WTC11 (cell line): ENCODE results near the gene WDR87. TPM values are rescaled to one million over a fixed set of nuclear protein-coding genes. Genes with fewer than 3 reads are reported as not detected.

Experiments
- ATF1 ChIP-seq: sonication (generic); formaldehyde crosslinking; IDR thresholded peaks from 2 replicates; pipeline ENCODE4 v1.8.1; 2023; ENCODE audit warnings: mild to moderate bottlenecking, moderate library complexity, missing genetic modification reagents
- ATF6 ChIP-seq: sonication (generic); formaldehyde crosslinking; IDR thresholded peaks from 2 replicates; pipeline ENCODE4 v1.8.1; 2023; ENCODE audit warnings: mild to moderate bottlenecking, missing genetic modification reagents
- CDX4 ChIP-seq: fragments of 250-450 bp; sonication (Bioruptor Pico); IDR thresholded peaks from 2 replicates; pipeline ENCODE4 v1.9.0; 2021; ENCODE audit warnings: moderate library complexity, mild to moderate bottlenecking, inconsistent platforms, borderline replicate concordance
- ETV6 ChIP-seq: sonication (generic); formaldehyde crosslinking; IDR thresholded peaks from 2 replicates; pipeline ENCODE4 v1.8.1; 2022; ENCODE audit warnings: mild to moderate bottlenecking, missing genetic modification reagents
- FOXK1 ChIP-seq: sonication (generic); formaldehyde crosslinking; IDR thresholded peaks from 2 replicates; pipeline ENCODE4 v1.8.0; 2022; ENCODE audit warnings: mild to moderate bottlenecking, moderate library complexity, missing genetic modification reagents
- FOXP4 ChIP-seq: sonication (generic); formaldehyde crosslinking; IDR thresholded peaks from 2 replicates; pipeline ENCODE4 v1.8.0; 2022; ENCODE audit warnings: mild to moderate bottlenecking, missing genetic modification reagents
- GABPB1 ChIP-seq: sonication (generic); formaldehyde crosslinking; IDR thresholded peaks from 2 replicates; pipeline ENCODE4 v1.8.1; 2023; ENCODE audit warnings: mild to moderate bottlenecking, missing genetic modification reagents
- IRF2 ChIP-seq: sonication (generic); formaldehyde crosslinking; IDR thresholded peaks from 2 replicates; pipeline ENCODE4 v1.8.0; 2022; ENCODE audit warnings: low read depth, missing genetic modification reagents, borderline replicate concordance
- JAZF1 ChIP-seq: fragments of 250-450 bp; sonication (Bioruptor Pico); IDR thresholded peaks from 2 replicates; pipeline ENCODE4 v1.9.0; 2021; ENCODE audit warnings: moderate library complexity, mild to moderate bottlenecking, inconsistent platforms
- JUN ChIP-seq: sonication (generic); formaldehyde crosslinking; IDR thresholded peaks from 2 replicates; pipeline ENCODE4 v1.8.0; 2023; ENCODE audit warnings: mild to moderate bottlenecking, missing genetic modification reagents
- MXD4 ChIP-seq: fragments of 250-450 bp; sonication (Bioruptor Pico); IDR thresholded peaks from 2 replicates; pipeline ENCODE4 v1.8.0; 2021; ENCODE audit warnings: mild to moderate bottlenecking, moderate library complexity, borderline replicate concordance
- MYBL2 ChIP-seq: sonication (generic); formaldehyde crosslinking; IDR thresholded peaks from 2 replicates; pipeline ENCODE4 v1.8.1; 2023; ENCODE audit warnings: mild to moderate bottlenecking, moderate library complexity, missing genetic modification reagents
- NFATC4 ChIP-seq: fragments of 250-450 bp; sonication (Bioruptor Pico); IDR thresholded peaks from 2 replicates; pipeline ENCODE4 v1.9.0; 2021; ENCODE audit warnings: mild to moderate bottlenecking
- OVOL2 ChIP-seq: fragments of 250-450 bp; sonication (Bioruptor Pico); IDR thresholded peaks from 2 replicates; pipeline ENCODE4 v1.9.0; 2021; ENCODE audit warnings: mild to moderate bottlenecking, borderline replicate concordance
- PREB ChIP-seq: sonication (generic); formaldehyde crosslinking; IDR thresholded peaks from 2 replicates; pipeline ENCODE4 v1.8.1; 2022; ENCODE audit warnings: mild to moderate bottlenecking, missing genetic modification reagents, moderate library complexity, borderline replicate concordance
- SMAD4 ChIP-seq: sonication (generic); formaldehyde crosslinking; IDR thresholded peaks from 2 replicates; pipeline ENCODE4 v1.8.0; 2022; ENCODE audit warnings: mild to moderate bottlenecking, missing genetic modification reagents
- TEAD1 ChIP-seq: sonication (generic); formaldehyde crosslinking; IDR thresholded peaks from 2 replicates; pipeline ENCODE4 v1.8.0; 2022; ENCODE audit warnings: mild to moderate bottlenecking, missing genetic modification reagents
- TEAD4 ChIP-seq: sonication (generic); formaldehyde crosslinking; IDR thresholded peaks from 2 replicates; pipeline ENCODE4 v1.8.0; 2022; ENCODE audit warnings: mild to moderate bottlenecking, missing genetic modification reagents
- TP53 ChIP-seq: sonication (generic); formaldehyde crosslinking; IDR thresholded peaks from 2 replicates; pipeline ENCODE4 v1.8.1; 2023; ENCODE audit warnings: mild to moderate bottlenecking, missing genetic modification reagents
- ZBTB21 ChIP-seq: sonication (generic); formaldehyde crosslinking; IDR thresholded peaks from 2 replicates; pipeline ENCODE4 v1.8.1; 2023; ENCODE audit warnings: mild to moderate bottlenecking, missing genetic modification reagents, borderline replicate concordance
- ZNF232 ChIP-seq: sonication (generic); formaldehyde crosslinking; IDR thresholded peaks from 2 replicates; pipeline ENCODE4 v1.8.0; 2022; ENCODE audit warnings: mild to moderate bottlenecking, missing genetic modification reagents
- total RNA-seq: library from RNA; stranded (reverse); gene quantifications from 3 replicates; pipeline ENCODE4 v1.2.3, GENCODE V29; 2021
- TF ChIP-seq, protein P1 (sequence below): fragments of 250-450 bp; sonication (Bioruptor Pico); IDR thresholded peaks from 2 replicates; pipeline ENCODE4 v1.9.0; 2021; ENCODE audit warnings: mild to moderate bottlenecking
- TF ChIP-seq, protein P2 (sequence below): sonication (generic); formaldehyde crosslinking; IDR thresholded peaks from 2 replicates; pipeline ENCODE4 v1.8.1; 2022; ENCODE audit warnings: low read depth, missing genetic modification reagents, borderline replicate concordance
- TF ChIP-seq, protein P3 (sequence below): sonication (generic); formaldehyde crosslinking; IDR thresholded peaks from 2 replicates; pipeline ENCODE4 v1.8.1; 2023; ENCODE audit warnings: mild to moderate bottlenecking, moderate library complexity, missing genetic modification reagents
- TF ChIP-seq, protein P4 (sequence below): sonication (generic); formaldehyde crosslinking; IDR thresholded peaks from 2 replicates; pipeline ENCODE4 v1.8.1; 2023; ENCODE audit warnings: mild to moderate bottlenecking, missing genetic modification reagents

Gene WDR87
- total RNA-seq, 1 experiment from 2014 or later: not detected

DNA sequence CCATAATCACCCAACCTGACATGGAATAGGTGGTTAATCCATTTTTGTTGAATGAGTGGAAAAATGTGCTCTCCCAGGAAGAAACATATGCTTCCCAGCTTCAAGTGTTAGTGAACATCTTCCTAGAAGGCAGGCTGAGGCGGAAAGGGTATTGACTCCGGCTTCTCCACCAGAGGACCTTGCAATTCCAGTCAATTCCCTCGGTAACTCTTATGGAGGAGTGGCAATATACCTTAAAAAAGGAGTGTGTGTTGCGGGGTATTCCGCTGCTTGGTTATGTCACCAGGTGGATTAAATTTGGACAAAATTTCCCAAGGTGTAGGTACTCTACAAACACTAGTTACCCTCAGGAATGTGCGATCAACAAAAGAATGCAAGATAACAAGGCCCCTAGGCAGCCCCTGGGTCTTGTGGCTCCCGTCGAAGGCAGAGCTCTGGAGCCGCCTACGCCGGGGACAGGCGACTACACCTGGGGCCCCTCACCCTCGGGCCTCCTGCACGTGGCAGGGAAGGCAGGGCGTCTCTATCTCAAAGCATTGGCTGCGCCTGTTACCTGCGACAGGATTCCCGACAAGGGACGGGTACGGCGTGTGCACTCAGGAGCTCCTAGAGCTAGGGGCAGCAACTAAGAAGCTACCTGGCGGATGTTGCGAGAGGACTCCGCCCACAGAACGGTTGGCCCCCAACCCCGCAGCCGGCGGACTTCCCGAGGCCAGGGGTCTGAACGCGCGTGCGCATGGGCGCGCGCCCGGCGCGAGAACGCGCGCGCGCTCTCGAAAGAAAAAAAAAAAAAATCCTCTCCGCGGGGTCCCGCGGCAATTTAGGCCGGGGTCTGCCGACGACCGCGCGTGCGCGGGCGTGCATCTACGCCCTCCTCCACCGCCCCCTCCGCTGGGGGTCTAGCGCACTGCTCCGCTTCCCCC is at the start of gene WDR87 (continued):
- TF ChIP-seq, protein P1, sequence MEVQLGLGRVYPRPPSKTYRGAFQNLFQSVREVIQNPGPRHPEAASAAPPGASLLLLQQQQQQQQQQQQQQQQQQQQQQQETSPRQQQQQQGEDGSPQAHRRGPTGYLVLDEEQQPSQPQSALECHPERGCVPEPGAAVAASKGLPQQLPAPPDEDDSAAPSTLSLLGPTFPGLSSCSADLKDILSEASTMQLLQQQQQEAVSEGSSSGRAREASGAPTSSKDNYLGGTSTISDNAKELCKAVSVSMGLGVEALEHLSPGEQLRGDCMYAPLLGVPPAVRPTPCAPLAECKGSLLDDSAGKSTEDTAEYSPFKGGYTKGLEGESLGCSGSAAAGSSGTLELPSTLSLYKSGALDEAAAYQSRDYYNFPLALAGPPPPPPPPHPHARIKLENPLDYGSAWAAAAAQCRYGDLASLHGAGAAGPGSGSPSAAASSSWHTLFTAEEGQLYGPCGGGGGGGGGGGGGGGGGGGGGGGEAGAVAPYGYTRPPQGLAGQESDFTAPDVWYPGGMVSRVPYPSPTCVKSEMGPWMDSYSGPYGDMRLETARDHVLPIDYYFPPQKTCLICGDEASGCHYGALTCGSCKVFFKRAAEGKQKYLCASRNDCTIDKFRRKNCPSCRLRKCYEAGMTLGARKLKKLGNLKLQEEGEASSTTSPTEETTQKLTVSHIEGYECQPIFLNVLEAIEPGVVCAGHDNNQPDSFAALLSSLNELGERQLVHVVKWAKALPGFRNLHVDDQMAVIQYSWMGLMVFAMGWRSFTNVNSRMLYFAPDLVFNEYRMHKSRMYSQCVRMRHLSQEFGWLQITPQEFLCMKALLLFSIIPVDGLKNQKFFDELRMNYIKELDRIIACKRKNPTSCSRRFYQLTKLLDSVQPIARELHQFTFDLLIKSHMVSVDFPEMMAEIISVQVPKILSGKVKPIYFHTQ: no peak
- TF ChIP-seq SMAD4 (CRISPR knock-in tag) (no peak), TP53 (0 out of 2 replicates have a peak, but pooled peaks have one; percentile 4), FOXP4 (CRISPR knock-in tag) (no peak), OVOL2 (CRISPR knock-in tag) (no peak), NFATC4 (CRISPR knock-in tag) (no peak), IRF2 (CRISPR knock-in tag) (no peak), MYBL2 (CRISPR knock-in tag) (no peak), ETV6 (CRISPR knock-in tag) (0 out of 2 replicates have a peak, but pooled peaks have one; percentile 49), JAZF1 (CRISPR knock-in tag) (no peak), TEAD4 (no peak), CDX4 (CRISPR knock-in tag) (no peak), GABPB1 (CRISPR knock-in tag) (peak; percentile 21; the same call in 1 of the 2 replicates), ZBTB21 (CRISPR knock-in tag) (peak; percentile 16; the same call in 1 of the 2 replicates), ATF1 (CRISPR knock-in tag) (no peak), ATF6 (no peak), PREB (CRISPR knock-in tag) (no peak), JUN (CRISPR knock-in tag) (no peak), TEAD1 (peak; percentile 58; the same call in 1 of the 2 replicates), FOXK1 (CRISPR knock-in tag) (peak; percentile 60; the same call in 1 of the 2 replicates), MXD4 (no peak), ZNF232 (CRISPR knock-in tag) (0 out of 2 replicates have a peak, but pooled peaks have one; percentile 15)
- TF ChIP-seq, protein P2, sequence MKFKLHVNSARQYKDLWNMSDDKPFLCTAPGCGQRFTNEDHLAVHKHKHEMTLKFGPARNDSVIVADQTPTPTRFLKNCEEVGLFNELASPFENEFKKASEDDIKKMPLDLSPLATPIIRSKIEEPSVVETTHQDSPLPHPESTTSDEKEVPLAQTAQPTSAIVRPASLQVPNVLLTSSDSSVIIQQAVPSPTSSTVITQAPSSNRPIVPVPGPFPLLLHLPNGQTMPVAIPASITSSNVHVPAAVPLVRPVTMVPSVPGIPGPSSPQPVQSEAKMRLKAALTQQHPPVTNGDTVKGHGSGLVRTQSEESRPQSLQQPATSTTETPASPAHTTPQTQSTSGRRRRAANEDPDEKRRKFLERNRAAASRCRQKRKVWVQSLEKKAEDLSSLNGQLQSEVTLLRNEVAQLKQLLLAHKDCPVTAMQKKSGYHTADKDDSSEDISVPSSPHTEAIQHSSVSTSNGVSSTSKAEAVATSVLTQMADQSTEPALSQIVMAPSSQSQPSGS (CRISPR knock-in tag): no peak
- TF ChIP-seq, protein P3, sequence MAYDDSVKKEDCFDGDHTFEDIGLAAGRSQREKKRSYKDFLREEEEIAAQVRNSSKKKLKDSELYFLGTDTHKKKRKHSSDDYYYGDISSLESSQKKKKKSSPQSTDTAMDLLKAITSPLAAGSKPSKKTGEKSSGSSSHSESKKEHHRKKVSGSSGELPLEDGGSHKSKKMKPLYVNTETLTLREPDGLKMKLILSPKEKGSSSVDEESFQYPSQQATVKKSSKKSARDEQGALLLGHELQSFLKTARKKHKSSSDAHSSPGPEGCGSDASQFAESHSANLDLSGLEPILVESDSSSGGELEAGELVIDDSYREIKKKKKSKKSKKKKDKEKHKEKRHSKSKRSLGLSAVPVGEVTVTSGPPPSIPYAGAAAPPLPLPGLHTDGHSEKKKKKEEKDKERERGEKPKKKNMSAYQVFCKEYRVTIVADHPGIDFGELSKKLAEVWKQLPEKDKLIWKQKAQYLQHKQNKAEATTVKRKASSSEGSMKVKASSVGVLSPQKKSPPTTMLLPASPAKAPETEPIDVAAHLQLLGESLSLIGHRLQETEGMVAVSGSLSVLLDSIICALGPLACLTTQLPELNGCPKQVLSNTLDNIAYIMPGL (CRISPR knock-in tag): no peak
- TF ChIP-seq, protein P4, sequence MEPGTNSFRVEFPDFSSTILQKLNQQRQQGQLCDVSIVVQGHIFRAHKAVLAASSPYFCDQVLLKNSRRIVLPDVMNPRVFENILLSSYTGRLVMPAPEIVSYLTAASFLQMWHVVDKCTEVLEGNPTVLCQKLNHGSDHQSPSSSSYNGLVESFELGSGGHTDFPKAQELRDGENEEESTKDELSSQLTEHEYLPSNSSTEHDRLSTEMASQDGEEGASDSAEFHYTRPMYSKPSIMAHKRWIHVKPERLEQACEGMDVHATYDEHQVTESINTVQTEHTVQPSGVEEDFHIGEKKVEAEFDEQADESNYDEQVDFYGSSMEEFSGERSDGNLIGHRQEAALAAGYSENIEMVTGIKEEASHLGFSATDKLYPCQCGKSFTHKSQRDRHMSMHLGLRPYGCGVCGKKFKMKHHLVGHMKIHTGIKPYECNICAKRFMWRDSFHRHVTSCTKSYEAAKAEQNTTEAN (CRISPR knock-in tag): 0 out of 2 replicates have a peak, but pooled peaks have one; percentile 58
